HepG2 (cell line): ENCODE data around the gene MYOM1. TPM values are rescaled to one million over a fixed set of nuclear protein-coding genes. Genes with fewer than 3 reads are reported as not detected.

Experiments
- AHR ChIP-seq: IDR thresholded peaks from 2 replicates; pipeline ENCODE4 v1.6.1; 2018; ENCODE audit warnings: missing genetic modification reagents, missing compliant biosample characterization
- ASH2L ChIP-seq: fragments of 300-600, 200-600 bp; sonication (generic); IDR thresholded peaks from 2 replicates; pipeline ENCODE4 v1.7.0; 2017; ENCODE audit warnings: low read depth, mild to moderate bottlenecking, moderate library complexity, mixed read lengths, low read length; ENCODE audit not compliant: insufficient read length
- FOXC1 ChIP-seq: sonication (generic); formaldehyde crosslinking; IDR thresholded peaks from 2 replicates; pipeline ENCODE4 v1.8.0; 2022; ENCODE audit warnings: mild to moderate bottlenecking, missing genetic modification reagents, borderline replicate concordance
- FOXK2 ChIP-seq: fragments of 450-650 bp; IDR thresholded peaks from 2 replicates; pipeline ENCODE4 v1.6.1; 2016
- HNF4G ChIP-seq, 2 experiments: sonication (generic) in 1 of 2; formaldehyde crosslinking in 1 of 2; IDR thresholded peaks; 2 replicates each; pipeline versions ENCODE4 v1.4.0 to v1.6.1; 2011 to 2020; ENCODE audit warnings: borderline replicate concordance in 2 of 2, low read depth in 2 of 2, mild to moderate bottlenecking in 2 of 2, low read length in 1 of 2, missing genetic modification reagents in 1 of 2, moderate library complexity in 1 of 2
- HNRNPL ChIP-seq: fragments of 200-400 bp; formaldehyde crosslinking; IDR thresholded peaks from 2 replicates; pipeline ENCODE4 v1.6.1; 2017; ENCODE audit warnings: mild to moderate bottlenecking, low read depth, low read length
- KLF11 ChIP-seq: IDR thresholded peaks from 2 replicates; pipeline ENCODE4 v1.6.1; 2016; ENCODE audit warnings: missing compliant biosample characterization
- NCOA2 ChIP-seq: sonication (generic); formaldehyde crosslinking; IDR thresholded peaks from 2 replicates; pipeline ENCODE4 v1.8.0; 2022; ENCODE audit warnings: inconsistent platforms
- NCOA5 ChIP-seq: sonication (generic); formaldehyde crosslinking; IDR thresholded peaks from 2 replicates; pipeline ENCODE4 v1.4.0; 2020; ENCODE audit warnings: missing genetic modification reagents
- NCOR1 ChIP-seq: fragments of 200-600 bp; sonication (generic); IDR thresholded peaks from 2 replicates; pipeline ENCODE4 v1.7.0; 2017; ENCODE audit warnings: antibody characterized with exemption, low read length, borderline replicate concordance
- SALL2 ChIP-seq: sonication (generic); formaldehyde crosslinking; IDR thresholded peaks from 2 replicates; pipeline ENCODE4 v1.8.1; 2023; ENCODE audit warnings: mild to moderate bottlenecking, missing genetic modification reagents, inconsistent platforms
- SRSF1 ChIP-seq: fragments of 200-400 bp; formaldehyde crosslinking; optimal IDR thresholded peaks from 2 replicates; pipeline ENCODE3; 2017; ENCODE audit warnings: mild to moderate bottlenecking, low read depth, low read length, moderate library complexity
- SRY ChIP-seq: sonication (generic); formaldehyde crosslinking; IDR thresholded peaks from 2 replicates; pipeline ENCODE4 v1.8.0; 2022; ENCODE audit warnings: mild to moderate bottlenecking, missing genetic modification reagents
- TAF15 ChIP-seq: fragments of 200-400 bp; formaldehyde crosslinking; IDR thresholded peaks from one replicate; pipeline ENCODE4 v1.6.1; 2018; ENCODE audit warnings: mild to moderate bottlenecking, low read depth, low read length; ENCODE audit not compliant: poor library complexity, severe bottlenecking
- TCF7 ChIP-seq: sonication (generic); IDR thresholded peaks from 2 replicates; pipeline ENCODE4 v1.6.1; 2016; ENCODE audit warnings: antibody characterized with exemption, low read depth
- TOPORS ChIP-seq: sonication (generic); formaldehyde crosslinking; IDR thresholded peaks from 2 replicates; pipeline ENCODE4 v1.8.0; 2023; ENCODE audit warnings: mild to moderate bottlenecking, missing genetic modification reagents
- ZNF282 ChIP-seq: fragments of 450-650 bp; IDR thresholded peaks from 2 replicates; pipeline ENCODE4 v1.6.1; 2018; ENCODE audit not compliant: partially characterized antibody
- ZNF543 ChIP-seq: sonication (generic); formaldehyde crosslinking; IDR thresholded peaks from 2 replicates; pipeline ENCODE4 v1.4.0; 2020; ENCODE audit warnings: mild to moderate bottlenecking, missing genetic modification reagents
- polyA plus RNA-seq, 8 experiments: library from polyadenylated mRNA; depleted of rRNA in 3 of 8; stranded (reverse) in 7 of 8; unstranded in 1 of 8; fragments of >200 nt; fragmentation: Illumina TruSeq in 4 of 8; extraction: Trizol in 4 of 8; gene quantifications; 2 replicates each; pipeline versions ENCODE4 v1.2.1 to v1.2.3, GENCODE V29; 2011 to 2016; ENCODE audit warnings: low read depth in 4 of 8, missing spikeins in 1 of 8, mixed read lengths in 1 of 8; ENCODE audit not compliant: insufficient read depth in 1 of 8
- total RNA-seq, 5 experiments: library from RNA; depleted of rRNA; stranded (reverse); fragments of >200 nt; fragmentation: Illumina TruSeq; extraction: Trizol; gene quantifications; 2 replicates each; pipeline ENCODE4 v1.2.3, GENCODE V29; 2016; ENCODE audit warnings: low read depth in 1 of 5
- TF ChIP-seq, protein P1 (sequence below): sonication (generic); formaldehyde crosslinking; IDR thresholded peaks from 2 replicates; pipeline ENCODE4 v1.5.0; 2020; ENCODE audit warnings: missing genetic modification reagents, mild to moderate bottlenecking, borderline replicate concordance
- TF ChIP-seq, protein P2 (sequence below): IDR thresholded peaks from 2 replicates; pipeline ENCODE4 v1.6.1; 2016; ENCODE audit warnings: low read depth, borderline replicate concordance
- TF ChIP-seq, protein P3 (sequence below): sonication (generic); formaldehyde crosslinking; IDR thresholded peaks from 2 replicates; pipeline ENCODE4 v1.4.0; 2020; ENCODE audit warnings: low read depth, mild to moderate bottlenecking, missing genetic modification reagents
- TF ChIP-seq, protein P4 (sequence below): sonication (generic); formaldehyde crosslinking; IDR thresholded peaks from 2 replicates; pipeline ENCODE4 v1.9.0; 2021; ENCODE audit warnings: missing genetic modification reagents, mild to moderate bottlenecking, borderline replicate concordance
- TF ChIP-seq, protein P5 (sequence below): fragments of 450-650 bp; IDR thresholded peaks from 2 replicates; pipeline ENCODE4 v1.6.1; 2017

MYOM1 gene
- total and polyA plus RNA-seq, 2 of the 13 experiments (the other 11 are each of a cell fraction or from before 2014, with no cell fraction given) = 0.46 to 0.98 TPM

DNA sequence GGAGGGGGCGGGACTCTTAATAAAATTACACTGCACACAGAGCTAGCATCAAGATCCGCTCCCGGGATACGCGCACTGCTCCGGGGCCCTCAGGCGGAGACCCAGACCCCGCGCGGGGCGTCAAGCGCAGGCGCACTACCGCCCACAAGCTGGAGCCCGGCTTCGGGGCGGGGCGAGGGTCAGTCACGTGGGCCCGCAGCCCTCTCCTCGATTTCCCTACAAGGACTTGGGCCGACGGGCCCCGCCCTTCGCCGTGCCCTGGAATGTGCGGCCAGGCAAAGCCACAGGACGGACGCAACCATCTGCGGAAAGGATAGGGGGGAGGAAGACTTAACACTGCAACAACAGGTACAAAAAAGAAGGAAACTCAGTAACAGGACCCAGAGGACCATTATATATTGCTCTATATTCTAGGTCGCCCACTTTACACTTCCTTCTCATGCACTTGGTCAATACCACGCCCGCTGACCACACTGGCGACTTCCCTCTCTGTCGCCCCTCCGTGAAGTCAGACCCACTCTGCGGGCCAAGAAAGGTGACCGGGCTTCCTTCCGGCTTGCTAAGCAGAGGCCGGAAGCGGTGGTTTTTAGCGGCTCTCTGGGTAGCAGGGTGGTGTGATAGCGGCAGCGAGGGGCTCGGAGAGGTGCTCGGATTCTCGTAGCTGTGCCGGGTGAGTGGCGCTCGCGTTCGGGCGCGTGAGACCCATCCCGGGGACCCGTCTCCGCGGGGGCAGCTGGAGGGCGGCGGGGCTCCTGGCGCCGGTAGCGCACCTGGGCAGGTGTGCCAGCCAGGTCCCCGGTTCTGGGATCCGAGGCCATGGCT lies 27.7 kb upstream of the MYOM1 start, which contains the start of gene MYL12A (continued):
- TF ChIP-seq, protein P1, sequence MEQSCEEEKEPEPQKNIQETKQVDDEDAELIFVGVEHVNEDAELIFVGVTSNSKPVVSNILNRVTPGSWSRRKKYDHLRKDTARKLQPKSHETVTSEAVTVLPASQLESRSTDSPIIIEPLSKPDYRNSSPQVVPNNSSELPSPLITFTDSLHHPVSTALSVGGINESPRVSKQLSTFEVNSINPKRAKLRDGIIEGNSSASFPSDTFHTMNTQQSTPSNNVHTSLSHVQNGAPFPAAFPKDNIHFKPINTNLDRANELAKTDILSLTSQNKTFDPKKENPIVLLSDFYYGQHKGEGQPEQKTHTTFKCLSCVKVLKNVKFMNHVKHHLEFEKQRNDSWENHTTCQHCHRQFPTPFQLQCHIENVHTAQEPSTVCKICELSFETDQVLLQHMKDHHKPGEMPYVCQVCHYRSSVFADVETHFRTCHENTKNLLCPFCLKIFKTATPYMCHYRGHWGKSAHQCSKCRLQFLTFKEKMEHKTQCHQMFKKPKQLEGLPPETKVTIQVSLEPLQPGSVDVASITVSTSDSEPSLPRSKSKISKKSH (CRISPR knock-in tag) = no peak
- TF ChIP-seq TAF15 (peak; percentile 54), TCF7 (0 out of 2 replicates have a peak, but pooled peaks have one; percentile 25), FOXC1 (CRISPR knock-in tag) (no peak; the same call in 1 of the 2 replicates), NCOA2 (CRISPR knock-in tag) (peak; percentile 54; the same call in 1 of the 2 replicates), HNRNPL (no peak), FOXK2 (peak; percentile 99), HNF4G (IDR thresholded peaks at IDR 0.05; ENCODE audit: borderline replicate concordance, low read depth, low read length) (no peak), HNF4G (CRISPR knock-in tag; IDR thresholded peaks at IDR 0.05; ENCODE audit: borderline replicate concordance, low read depth) (0 out of 2 replicates have a peak, but pooled peaks have one; percentile 57), KLF11 (peak; percentile 45), SRSF1 (peak; percentile 38), ZNF282 (no peak), AHR (no peak), TOPORS (CRISPR knock-in tag) (peak; percentile 89), SRY (CRISPR knock-in tag) (peak; percentile 54; the same call in 1 of the 2 replicates), ASH2L (peak; percentile 76), NCOR1 (peak; percentile 19; the same call in 1 of the 2 replicates), SALL2 (CRISPR knock-in tag) (peak; percentile 69; the same call in 1 of the 2 replicates), ZNF543 (CRISPR knock-in tag) (no peak), NCOA5 (CRISPR knock-in tag) (no peak)
- TF ChIP-seq, protein P2, sequence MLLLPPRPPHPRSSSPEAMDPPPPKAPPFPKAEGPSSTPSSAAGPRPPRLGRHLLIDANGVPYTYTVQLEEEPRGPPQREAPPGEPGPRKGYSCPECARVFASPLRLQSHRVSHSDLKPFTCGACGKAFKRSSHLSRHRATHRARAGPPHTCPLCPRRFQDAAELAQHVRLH = peak; percentile 39; the same call in 1 of the 2 replicates
- TF ChIP-seq, protein P3, sequence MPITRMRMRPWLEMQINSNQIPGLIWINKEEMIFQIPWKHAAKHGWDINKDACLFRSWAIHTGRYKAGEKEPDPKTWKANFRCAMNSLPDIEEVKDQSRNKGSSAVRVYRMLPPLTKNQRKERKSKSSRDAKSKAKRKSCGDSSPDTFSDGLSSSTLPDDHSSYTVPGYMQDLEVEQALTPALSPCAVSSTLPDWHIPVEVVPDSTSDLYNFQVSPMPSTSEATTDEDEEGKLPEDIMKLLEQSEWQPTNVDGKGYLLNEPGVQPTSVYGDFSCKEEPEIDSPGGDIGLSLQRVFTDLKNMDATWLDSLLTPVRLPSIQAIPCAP = no peak; the same call in 1 of the 2 replicates
- TF ChIP-seq, protein P4, sequence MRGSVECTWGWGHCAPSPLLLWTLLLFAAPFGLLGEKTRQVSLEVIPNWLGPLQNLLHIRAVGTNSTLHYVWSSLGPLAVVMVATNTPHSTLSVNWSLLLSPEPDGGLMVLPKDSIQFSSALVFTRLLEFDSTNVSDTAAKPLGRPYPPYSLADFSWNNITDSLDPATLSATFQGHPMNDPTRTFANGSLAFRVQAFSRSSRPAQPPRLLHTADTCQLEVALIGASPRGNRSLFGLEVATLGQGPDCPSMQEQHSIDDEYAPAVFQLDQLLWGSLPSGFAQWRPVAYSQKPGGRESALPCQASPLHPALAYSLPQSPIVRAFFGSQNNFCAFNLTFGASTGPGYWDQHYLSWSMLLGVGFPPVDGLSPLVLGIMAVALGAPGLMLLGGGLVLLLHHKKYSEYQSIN (CRISPR knock-in tag) = no peak
- TF ChIP-seq, protein P5, sequence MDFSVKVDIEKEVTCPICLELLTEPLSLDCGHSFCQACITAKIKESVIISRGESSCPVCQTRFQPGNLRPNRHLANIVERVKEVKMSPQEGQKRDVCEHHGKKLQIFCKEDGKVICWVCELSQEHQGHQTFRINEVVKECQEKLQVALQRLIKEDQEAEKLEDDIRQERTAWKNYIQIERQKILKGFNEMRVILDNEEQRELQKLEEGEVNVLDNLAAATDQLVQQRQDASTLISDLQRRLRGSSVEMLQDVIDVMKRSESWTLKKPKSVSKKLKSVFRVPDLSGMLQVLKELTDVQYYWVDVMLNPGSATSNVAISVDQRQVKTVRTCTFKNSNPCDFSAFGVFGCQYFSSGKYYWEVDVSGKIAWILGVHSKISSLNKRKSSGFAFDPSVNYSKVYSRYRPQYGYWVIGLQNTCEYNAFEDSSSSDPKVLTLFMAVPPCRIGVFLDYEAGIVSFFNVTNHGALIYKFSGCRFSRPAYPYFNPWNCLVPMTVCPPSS = no peak
